ENCODE data around the gene IGDCC3. TPM values are rescaled to one million over a fixed set of nuclear protein-coding genes. Genes with fewer than 3 reads are reported as not detected.

Gene IGDCC3
- not detected in 2 replicates for total RNA-seq

GRCh38 chr15:65377976-65378366 is at the start of gene IGDCC3:
Gene IGDCC3 (minus strand): TSS chr15:65378002. CDS start chr15:65377788, 214 bp downstream.
- intact Hi-C loops (cut with micrococcal nuclease): no loop called here

- intact Hi-C loops (cut with micrococcal nuclease): no loop called here
These were observed 48.5 kb upstream of the IGDCC3 start for GRCh38 chr15:65426216-65426853.

GRCh38 chr15:65424683-65425082 is 46.9 kb upstream of the IGDCC3 start:
- intact Hi-C loops (cut with micrococcal nuclease): no loop called here

GRCh38 chr15:65423976-65424679 is 46.3 kb upstream of the IGDCC3 start:
- intact Hi-C loops (cut with micrococcal nuclease): no loop called here

- intact Hi-C loops (cut with micrococcal nuclease): no loop called here
These were observed 45.6 kb upstream of the IGDCC3 start for GRCh38 chr15:65423150-65423975.

- intact Hi-C loops (cut with micrococcal nuclease): no loop called here
These were observed 43.8 kb upstream of the IGDCC3 start for GRCh38 chr15:65421360-65422215.

GRCh38 chr15:65420975-65421359 is 43.2 kb upstream of the IGDCC3 start:
- intact Hi-C loops (cut with micrococcal nuclease): no loop called here

GRCh38 chr15:65418596-65418995 is 40.8 kb upstream of the IGDCC3 start:
- intact Hi-C loops (cut with micrococcal nuclease): no loop called here

GRCh38 chr15:65416845-65417416 is 39.1 kb upstream of the IGDCC3 start:
- intact Hi-C loops (cut with micrococcal nuclease): no loop called here

GRCh38 chr15:65414841-65415621 is 37.2 kb upstream of the IGDCC3 start:
- intact Hi-C loops (cut with micrococcal nuclease): no loop called here

- intact Hi-C loops (cut with micrococcal nuclease): no loop called here
These were observed 36.0 kb upstream of the IGDCC3 start for GRCh38 chr15:65413760-65414144.

- intact Hi-C loops (cut with micrococcal nuclease): no loop called here
These were observed 35.4 kb upstream of the IGDCC3 start for GRCh38 chr15:65413051-65413759.

GRCh38 chr15:65412556-65412955 is 34.8 kb upstream of the IGDCC3 start:
- intact Hi-C loops (cut with micrococcal nuclease): no loop called here

GRCh38 chr15:65411465-65412071 is 33.8 kb upstream of the IGDCC3 start:
- intact Hi-C loops (cut with micrococcal nuclease): no loop called here

- intact Hi-C loops (cut with micrococcal nuclease): no loop called here
These were observed 33.2 kb upstream of the IGDCC3 start for GRCh38 chr15:65410972-65411371.

- intact Hi-C loops (cut with micrococcal nuclease): no loop called here
These were observed 32.2 kb upstream of the IGDCC3 start for GRCh38 chr15:65410036-65410435.

- intact Hi-C loops (cut with micrococcal nuclease): no loop called here
These were observed 31.3 kb upstream of the IGDCC3 start for GRCh38 chr15:65409036-65409631.

GRCh38 chr15:65408324-65409035 is 30.7 kb upstream of the IGDCC3 start:
- intact Hi-C loops (cut with micrococcal nuclease): no loop called here

Measured in T-helper 2 cell treated with Interferon-gamma antibody and Interleukin-4, amounts not matched to agents 100 ng/mL and 5 ng/mL, for 36 hours (primary cell).